IMR-90 (cell line): ENCODE measurements around the gene TRAF6.

Experiments
- CEBPB ChIP-seq: IDR thresholded peaks from 2 replicates; pipeline ENCODE4 v1.6.1; 2012; ENCODE audit warnings: low read depth, low read length, improper control_type of control experiment
- CTCF ChIP-seq: conservative IDR thresholded peaks from 2 replicates; pipeline ENCODE4 v1.5.1; 2012; ENCODE audit warnings: mild to moderate bottlenecking, low read depth, low read length, improper control_type of control experiment
- RAD21 ChIP-seq: IDR thresholded peaks from 2 replicates; pipeline ENCODE4 v1.6.1; 2012; ENCODE audit warnings: low read length, improper control_type of control experiment
- RFX5 ChIP-seq: IDR thresholded peaks from 2 replicates; pipeline ENCODE4 v1.8.0; 2012; ENCODE audit warnings: low read depth, mild to moderate bottlenecking, low read length, moderate library complexity
- SMC3 ChIP-seq: fragments of 150-350 bp; IDR thresholded peaks from 2 replicates; pipeline ENCODE4 v1.6.1; 2016; ENCODE audit warnings: low read depth, mild to moderate bottlenecking, antibody characterized with exemption, low read length, moderate library complexity

- TF ChIP-seq RAD21 (peak; percentile 4; the same call in 1 of the 2 replicates), RFX5 (no peak), SMC3 (no peak), CEBPB (no peak), CTCF (no peak)
Observed at GRCh38 chr11:36469881-36470802, 39.9 kb downstream of the TRAF6 start.
